NCI-H187 treated with DMSO at 0.1 percent for 48 hours (cell line): ENCODE results near the gene MAST4.
"Not testable (repeated sequence)": the region's sequence is repeated elsewhere in the genome, so short reads cannot be mapped to it uniquely, and the experiment has no call there.

ENCODE experiments used
- DNase-seq: peaks from one replicate; lab custom pipeline; 2025; lab: John Stamatoyannopoulos, UW

The MAST4 gene

DNA sequence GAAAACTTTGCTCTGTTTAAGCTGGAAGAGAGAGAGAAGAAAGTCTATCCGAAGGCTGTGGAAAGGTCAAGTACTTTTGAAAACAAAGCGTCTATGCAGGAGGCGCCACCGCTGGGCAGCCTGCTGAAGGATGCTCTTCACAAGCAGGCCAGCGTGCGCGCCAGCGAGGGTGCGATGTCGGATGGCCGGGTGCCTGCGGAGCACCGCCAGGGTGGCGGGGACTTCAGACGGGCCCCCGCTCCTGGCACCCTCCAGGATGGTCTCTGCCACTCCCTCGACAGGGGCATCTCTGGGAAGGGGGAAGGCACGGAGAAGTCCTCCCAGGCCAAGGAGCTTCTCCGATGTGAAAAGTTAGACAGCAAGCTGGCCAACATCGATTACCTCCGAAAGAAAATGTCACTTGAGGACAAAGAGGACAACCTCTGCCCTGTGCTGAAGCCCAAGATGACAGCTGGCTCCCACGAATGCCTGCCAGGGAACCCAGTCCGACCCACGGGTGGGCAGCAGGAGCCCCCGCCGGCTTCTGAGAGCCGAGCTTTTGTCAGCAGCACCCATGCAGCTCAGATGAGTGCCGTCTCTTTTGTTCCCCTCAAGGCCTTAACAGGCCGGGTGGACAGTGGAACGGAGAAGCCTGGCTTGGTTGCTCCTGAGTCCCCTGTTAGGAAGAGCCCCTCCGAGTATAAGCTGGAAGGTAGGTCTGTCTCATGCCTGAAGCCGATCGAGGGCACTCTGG, 567.8 kb downstream of the MAST4 start:
- no peak for DNase-seq

DNA sequence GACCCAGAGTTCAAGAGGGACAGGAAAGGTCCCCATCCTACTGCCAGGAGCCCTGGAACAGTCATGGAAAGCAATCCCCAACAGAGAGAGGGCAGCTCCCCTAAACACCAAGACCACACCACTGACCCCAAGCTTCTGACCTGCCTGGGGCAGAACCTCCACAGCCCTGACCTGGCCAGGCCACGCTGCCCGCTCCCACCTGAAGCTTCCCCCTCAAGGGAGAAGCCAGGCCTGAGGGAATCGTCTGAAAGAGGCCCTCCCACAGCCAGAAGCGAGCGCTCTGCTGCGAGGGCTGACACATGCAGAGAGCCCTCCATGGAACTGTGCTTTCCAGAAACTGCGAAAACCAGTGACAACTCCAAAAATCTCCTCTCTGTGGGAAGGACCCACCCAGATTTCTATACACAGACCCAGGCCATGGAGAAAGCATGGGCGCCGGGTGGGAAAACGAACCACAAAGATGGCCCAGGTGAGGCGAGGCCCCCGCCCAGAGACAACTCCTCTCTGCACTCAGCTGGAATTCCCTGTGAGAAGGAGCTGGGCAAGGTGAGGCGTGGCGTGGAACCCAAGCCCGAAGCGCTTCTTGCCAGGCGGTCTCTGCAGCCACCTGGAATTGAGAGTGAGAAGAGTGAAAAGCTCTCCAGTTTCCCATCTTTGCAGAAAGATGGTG, 568.8 kb downstream of the MAST4 start:
- no peak for DNase-seq

DNA sequence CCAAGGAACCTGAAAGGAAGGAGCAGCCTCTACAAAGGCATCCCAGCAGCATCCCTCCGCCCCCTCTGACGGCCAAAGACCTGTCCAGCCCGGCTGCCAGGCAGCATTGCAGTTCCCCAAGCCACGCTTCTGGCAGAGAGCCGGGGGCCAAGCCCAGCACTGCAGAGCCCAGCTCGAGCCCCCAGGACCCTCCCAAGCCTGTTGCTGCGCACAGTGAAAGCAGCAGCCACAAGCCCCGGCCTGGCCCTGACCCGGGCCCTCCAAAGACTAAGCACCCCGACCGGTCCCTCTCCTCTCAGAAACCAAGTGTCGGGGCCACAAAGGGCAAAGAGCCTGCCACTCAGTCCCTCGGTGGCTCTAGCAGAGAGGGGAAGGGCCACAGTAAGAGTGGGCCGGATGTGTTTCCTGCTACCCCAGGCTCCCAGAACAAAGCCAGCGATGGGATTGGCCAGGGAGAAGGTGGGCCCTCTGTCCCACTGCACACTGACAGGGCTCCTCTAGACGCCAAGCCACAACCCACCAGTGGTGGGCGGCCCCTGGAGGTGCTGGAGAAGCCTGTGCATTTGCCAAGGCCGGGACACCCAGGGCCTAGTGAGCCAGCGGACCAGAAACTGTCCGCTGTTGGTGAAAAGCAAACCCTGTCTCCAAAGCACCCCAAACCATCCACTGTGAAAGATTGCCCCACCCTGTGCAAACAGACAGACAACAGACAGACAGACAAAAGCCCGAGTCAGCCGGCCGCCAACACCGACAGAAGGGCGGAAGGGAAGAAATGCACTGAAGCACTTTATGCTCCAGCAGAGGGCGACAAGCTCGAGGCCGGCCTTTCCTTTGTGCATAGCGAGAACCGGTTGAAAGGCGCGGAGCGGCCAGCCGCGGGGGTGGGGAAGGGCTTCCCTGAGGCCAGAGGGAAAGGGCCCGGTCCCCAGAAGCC, 569.6 kb downstream of the MAST4 start:
- DNase-seq, result no peak

DNA sequence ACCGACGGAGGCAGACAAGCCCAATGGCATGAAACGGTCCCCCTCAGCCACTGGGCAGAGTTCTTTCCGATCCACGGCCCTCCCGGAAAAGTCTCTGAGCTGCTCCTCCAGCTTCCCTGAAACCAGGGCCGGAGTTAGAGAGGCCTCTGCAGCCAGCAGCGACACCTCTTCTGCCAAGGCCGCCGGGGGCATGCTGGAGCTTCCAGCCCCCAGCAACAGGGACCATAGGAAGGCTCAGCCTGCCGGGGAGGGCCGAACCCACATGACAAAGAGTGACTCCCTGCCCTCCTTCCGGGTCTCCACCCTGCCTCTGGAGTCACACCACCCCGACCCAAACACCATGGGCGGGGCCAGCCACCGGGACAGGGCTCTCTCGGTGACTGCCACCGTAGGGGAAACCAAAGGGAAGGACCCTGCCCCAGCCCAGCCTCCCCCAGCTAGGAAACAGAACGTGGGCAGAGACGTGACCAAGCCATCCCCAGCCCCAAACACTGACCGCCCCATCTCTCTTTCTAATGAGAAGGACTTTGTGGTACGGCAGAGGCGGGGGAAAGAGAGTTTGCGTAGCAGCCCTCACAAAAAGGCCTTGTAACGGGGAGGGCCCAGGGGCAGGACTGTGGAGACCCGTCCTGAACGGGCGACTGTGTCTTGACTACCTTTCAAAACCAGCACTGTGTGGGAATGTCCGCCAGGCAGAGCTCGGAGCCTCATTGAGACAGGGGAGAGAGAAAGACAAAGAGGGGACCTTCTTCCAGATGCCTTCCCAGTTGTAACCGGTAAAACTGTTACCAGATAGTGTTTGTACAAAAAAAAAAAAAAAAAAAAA, 570.5 kb downstream of the MAST4 start:
- DNase-seq, result no peak

DNA sequence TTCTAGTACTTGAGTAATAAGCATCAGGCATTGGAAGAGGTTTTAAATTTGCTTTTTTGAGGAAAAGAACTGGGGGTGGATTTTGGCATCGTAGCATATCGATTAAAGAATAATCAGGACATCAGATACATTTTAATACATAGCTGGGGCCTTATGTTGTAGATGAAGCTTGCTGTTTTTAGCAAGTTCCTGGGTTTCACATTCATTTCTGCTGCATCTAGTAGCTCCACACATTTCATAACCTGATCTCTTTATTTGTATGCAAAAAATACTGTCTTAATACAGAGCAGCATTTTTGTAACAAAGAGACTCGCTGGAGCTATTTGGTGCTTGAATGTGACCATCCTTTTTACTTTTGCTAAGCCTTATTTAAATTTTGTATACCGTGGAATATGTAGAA, 571.9 kb downstream of the MAST4 start:
- DNase-seq, result no peak

DNA sequence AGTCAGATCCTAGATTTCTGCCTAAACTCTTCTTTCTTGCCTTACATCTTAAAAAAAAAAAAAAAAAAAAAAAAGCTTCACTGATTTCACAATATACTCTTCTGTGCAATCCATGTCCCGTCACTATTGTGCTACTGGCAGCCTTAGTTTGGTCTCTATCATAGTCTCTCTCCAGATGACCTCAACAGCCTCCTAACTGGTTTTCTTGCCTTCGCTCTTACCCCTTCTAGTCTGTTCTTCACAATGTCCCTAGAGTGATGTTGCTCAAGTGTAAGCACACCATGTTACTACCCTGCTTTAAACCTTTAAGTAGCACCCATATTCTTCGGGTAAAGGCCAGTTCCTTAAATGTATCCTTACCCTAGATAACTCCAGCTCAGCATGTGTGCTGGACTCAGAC, 574.6 kb downstream of the MAST4 start:
- DNase-seq, result no peak

DNA sequence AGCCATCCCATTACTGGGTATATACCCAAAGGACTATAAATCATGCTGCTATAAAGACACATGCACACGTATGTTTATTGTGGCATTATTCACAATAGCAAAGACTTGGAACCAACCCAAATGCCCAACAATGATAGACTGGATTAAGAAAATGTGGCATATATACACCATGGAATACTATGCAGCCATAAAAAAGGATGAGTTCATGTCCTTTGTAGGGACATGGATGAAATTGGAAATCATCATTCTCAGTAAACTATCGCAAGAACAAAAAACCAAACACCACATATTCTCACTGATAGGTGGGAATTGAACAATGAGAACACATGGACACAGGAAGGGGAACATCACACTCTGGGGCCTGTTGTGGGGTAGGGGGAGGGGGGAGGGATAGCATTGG, 577.2 kb downstream of the MAST4 start:
- DNase-seq, result not testable (repeated sequence)

GRCh38 chr5:67173959-67174358, 577.8 kb downstream of the MAST4 start:
- no peak for DNase-seq

GRCh38 chr5:67176936-67177335, 580.7 kb downstream of the MAST4 start:
- no peak for DNase-seq

- DNase-seq, result no peak
Observed at GRCh38 chr5:67178085-67178484, 581.9 kb downstream of the MAST4 start.

DNA sequence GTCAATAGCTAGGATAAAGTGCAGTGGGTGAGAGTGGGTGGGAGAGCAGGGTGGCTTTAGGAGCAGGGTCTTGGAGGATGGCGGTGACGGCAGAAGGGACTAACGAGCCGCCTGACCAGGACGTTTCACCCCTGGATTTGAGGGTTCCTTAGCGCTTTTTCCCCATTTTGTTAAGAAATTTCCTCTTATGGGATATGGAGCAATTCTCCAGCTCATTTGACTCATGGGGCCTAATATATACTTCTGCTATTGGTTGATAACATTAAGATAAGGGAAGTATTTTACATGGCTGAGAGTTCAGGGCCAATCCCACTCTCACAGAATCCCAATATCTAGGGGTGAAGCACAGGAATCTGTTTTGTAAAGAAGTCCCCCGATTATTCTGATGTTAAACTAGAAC, 582.8 kb downstream of the MAST4 start:
- no peak for DNase-seq

DNA sequence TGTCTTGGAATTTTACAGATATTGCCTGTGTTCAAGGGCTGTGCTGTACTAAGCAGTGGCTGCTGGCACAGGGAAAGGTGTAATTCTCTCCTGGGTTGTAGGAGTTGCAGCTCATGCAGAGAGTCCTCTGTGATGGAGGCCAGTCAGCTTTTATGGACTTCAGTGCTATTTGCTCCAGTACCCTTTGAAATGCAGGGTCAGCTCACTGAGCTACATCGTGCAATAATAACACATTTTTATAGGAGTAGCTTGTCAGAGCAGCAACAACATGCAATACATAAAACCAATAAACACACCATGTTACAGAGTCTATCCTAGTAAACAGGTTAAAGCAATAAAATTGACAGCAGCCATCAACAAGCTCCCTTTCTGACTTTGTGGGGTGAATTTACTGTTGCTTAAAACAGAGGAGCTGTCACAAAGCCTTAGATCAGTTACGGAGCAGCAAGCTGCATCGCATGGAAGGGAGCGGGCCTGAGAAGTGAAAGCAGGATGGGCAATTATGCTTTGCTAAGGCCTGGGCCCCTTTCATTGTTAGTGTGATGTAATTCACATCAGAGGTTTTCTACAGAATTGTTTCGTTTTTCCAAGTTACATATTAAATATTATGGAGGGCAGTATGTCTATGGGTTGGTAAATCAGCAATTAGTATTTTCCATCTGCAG, 583.6 kb downstream of the MAST4 start:
- no peak for DNase-seq

GRCh38 chr5:67181648-67182221, 585.5 kb downstream of the MAST4 start:
- DNase-seq, result no peak

DNA sequence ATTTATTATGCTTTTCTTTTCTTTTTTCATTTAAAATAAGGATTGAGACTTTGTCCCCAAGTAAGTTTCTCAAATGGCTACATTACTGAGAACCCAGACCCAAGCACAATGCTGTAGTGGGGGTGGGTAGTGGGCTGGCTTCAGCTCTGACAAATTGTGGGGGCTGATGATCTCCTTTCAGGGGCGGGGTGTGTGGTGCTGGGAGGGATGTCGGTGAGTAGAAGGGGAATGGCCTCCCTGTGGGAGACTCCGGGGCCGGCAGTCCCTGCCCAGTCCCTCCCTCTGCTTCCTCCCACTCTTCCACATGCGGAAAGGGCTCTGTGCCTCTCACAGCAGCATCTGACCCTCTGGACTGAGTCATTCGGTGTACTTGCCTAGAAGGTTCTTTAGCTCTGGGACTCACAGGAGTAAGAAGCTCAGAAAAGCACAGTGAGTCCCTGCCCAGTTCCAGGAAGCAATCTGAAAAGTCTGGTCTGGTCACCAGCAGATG, 586.2 kb downstream of the MAST4 start:
- no peak for DNase-seq

- no peak for DNase-seq
Observed at GRCh38 chr5:67183859-67184258, 587.7 kb downstream of the MAST4 start.

- no peak for DNase-seq
Observed at GRCh38 chr5:67187006-67187715, 591.0 kb downstream of the MAST4 start.

- no peak for DNase-seq
Observed at GRCh38 chr5:67188274-67189078, 592.3 kb downstream of the MAST4 start.

GRCh38 chr5:67189079-67189354, 592.8 kb downstream of the MAST4 start:
- no peak for DNase-seq

- no peak for DNase-seq
Observed at GRCh38 chr5:67189931-67190330, 593.7 kb downstream of the MAST4 start.
